ENCODE measurements around the gene PTPRM. TPM values are rescaled to one million over a fixed set of nuclear protein-coding genes. Genes with fewer than 3 reads are reported as not detected.

Gene PTPRM
- total and polyA plus RNA-seq, 9 donors: 61.7 to 91.5 (median 66.4) TPM

- no peak overlapping the region for H3K4me3 ChIP-seq (ENCODE audit: low read length)
- no peak for DNase-seq
- 82% methylated on average over 4 of the region's 5 CpGs for WGBS (ENCODE audit: insufficient coverage)
- H3K4me1 ChIP-seq (ENCODE audit: control insufficient read depth, insufficient read depth, low read length): peaks cover 2% of the 10 kb centered on the region
- H3K27ac ChIP-seq (ENCODE audit: low read length): no peak overlapping the region
- no peaks in the 10 kb centered on the region for H3K27me3 ChIP-seq (ENCODE audit: control insufficient read depth, insufficient read depth, low read length)
- H3K9me3 ChIP-seq (replicated peaks; ENCODE audit: control insufficient read depth, low read depth, low read length): peaks cover 4% of the 10 kb centered on the region
- H3K36me3 ChIP-seq (ENCODE audit: control insufficient read depth, insufficient read depth, low read length): no peaks in the 10 kb centered on the region
These were observed 241.9 kb downstream of the PTPRM start for GRCh38 chr18:7808992-7809391.

DNA sequence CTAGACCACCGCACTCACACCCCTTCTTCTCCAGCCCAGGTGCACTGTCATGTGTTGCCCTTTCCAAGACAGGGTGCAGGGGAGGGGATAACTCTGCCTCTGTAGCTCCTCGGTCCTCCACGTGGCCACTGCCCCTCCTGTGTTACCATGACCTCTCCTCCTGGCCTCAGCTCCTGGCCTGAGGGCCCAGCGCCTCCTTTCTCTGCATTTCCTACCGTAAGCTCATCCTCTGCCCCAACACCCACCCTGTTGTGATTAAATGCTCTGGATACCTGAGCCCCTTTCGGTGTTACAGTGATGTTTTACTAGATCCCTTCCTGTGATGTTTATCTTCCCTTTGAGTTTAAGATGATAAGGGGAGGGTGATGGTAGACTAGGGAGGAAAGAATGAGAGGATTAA lies 242.3 kb downstream of the PTPRM start:
- peaks cover 9% of the 10 kb centered on the region for H3K9me3 ChIP-seq (replicated peaks; ENCODE audit: control insufficient read depth, low read depth, low read length)
- whole genome bisulfite sequencing (ENCODE audit: insufficient coverage): 79% methylated on average over 3 of the region's 6 CpGs
- H3K4me1 ChIP-seq (ENCODE audit: control insufficient read depth, insufficient read depth, low read length): peaks cover 2% of the 10 kb centered on the region

DNA sequence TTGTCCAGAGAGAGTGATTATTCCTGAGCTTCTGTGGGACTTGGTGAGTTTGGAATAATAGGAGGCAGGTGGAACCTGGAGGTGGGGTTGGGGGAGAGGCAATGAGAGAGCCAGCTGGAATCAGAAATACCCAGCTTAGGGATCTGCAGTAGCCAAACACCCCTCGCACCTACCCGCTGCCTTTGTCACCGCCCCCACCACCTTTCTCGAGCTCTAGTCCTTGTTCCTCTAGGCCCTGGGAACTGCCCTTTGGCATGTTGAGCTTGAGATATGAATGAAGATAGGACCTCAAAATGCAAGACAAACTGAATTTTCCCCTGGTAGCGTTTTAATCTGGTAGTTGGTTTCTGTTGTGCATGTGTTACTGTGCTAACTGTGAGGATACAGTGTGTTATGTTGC lies 242.9 kb downstream of the PTPRM start:
- no peak for DNase-seq
- Histone ChIP-seq H3K36me3 (ENCODE audit: control insufficient read depth, insufficient read depth, low read length) (no peaks in the 10 kb centered on the region), H3K4me1 (ENCODE audit: control insufficient read depth, insufficient read depth, low read length) (peaks cover 2% of the 10 kb centered on the region), H3K27ac (ENCODE audit: low read length) (no peak overlapping the region), H3K27me3 (ENCODE audit: control insufficient read depth, insufficient read depth, low read length) (no peaks in the 10 kb centered on the region), H3K9me3 (replicated peaks; ENCODE audit: control insufficient read depth, low read depth, low read length) (peaks cover 12% of the 10 kb centered on the region), H3K4me3 (ENCODE audit: low read length) (no peak overlapping the region)
- WGBS (ENCODE audit: insufficient coverage): no CpG with 5 or more reads among the region's 5 CpGs

More for the DNA sequence above, 242.3 kb downstream of the PTPRM start:
- Histone ChIP-seq H3K4me3 (ENCODE audit: low read length) (no peak overlapping the region), H3K27ac (ENCODE audit: low read length) (no peak overlapping the region), H3K27me3 (ENCODE audit: control insufficient read depth, insufficient read depth, low read length) (no peaks in the 10 kb centered on the region), H3K36me3 (ENCODE audit: control insufficient read depth, insufficient read depth, low read length) (no peaks in the 10 kb centered on the region)
- DNase-seq: no peak

DNA sequence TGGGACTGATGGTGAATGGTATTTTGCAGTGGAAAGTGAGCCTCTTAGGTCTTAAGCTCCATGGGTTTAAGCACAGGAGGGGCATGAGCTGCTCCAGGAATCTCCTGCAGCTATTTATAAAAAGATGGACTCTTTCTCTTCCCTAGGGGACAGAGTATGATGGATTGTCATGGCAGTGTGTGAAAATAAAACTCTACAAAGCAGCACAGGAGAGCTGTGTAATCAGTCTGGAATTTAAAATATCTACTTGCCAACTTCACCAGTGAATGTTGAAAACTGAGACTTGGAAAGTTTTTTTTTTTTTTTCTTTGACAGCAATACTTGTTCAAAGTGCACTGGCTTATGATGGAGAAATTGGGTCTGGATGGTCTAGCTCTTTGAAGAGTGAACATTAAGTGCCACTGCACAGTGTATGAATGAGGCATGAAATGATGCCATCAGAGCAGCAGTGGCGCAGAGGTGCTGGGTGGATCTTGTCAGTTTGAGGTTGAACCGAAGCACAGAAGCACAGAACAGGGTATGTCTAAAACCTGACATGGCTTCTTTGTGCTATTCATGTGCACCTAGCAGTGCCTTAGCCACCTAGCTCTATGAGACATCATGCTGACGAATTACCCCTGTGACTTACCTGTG lies 245.4 kb downstream of the PTPRM start:
- Histone ChIP-seq H3K9me3 (replicated peaks; ENCODE audit: control insufficient read depth, low read depth, low read length) (peaks cover 16% of the 10 kb centered on the region), H3K27me3 (ENCODE audit: control insufficient read depth, insufficient read depth, low read length) (no peaks in the 10 kb centered on the region), H3K27ac (ENCODE audit: low read length) (no peak overlapping the region), H3K4me1 (ENCODE audit: control insufficient read depth, insufficient read depth, low read length) (peaks cover 2% of the 10 kb centered on the region), H3K36me3 (ENCODE audit: control insufficient read depth, insufficient read depth, low read length) (no peaks in the 10 kb centered on the region), H3K4me3 (ENCODE audit: low read length) (no peak overlapping the region)
- WGBS (ENCODE audit: insufficient coverage): 93% methylated on average over 2 of the region's 3 CpGs
- peak; percentile 75 for DNase-seq

DNA sequence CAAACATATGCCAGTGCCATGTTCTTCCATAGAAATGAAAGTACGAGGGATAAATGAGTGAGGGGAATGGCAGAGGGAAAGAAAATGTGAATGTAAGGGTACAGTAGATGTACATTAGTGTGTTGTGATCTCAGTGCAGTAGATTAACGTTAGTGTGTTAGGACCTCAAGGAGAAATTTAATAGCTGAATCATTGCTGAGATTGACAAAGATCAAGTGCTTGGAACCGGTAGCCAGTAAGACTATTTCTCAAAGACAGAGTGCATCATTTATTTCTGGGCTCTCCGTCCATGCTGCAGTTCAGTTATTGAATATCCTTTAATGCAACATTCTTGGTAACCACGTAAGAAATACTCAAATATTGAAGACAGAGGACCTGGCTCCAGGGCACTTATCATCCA lies 246.0 kb downstream of the PTPRM start:
- no peak overlapping the region for H3K27ac ChIP-seq (ENCODE audit: low read length)
- no peak overlapping the region for H3K4me3 ChIP-seq (ENCODE audit: low read length)
- peaks cover 6% of the 10 kb centered on the region for H3K4me1 ChIP-seq (ENCODE audit: control insufficient read depth, insufficient read depth, low read length)
- peaks cover 16% of the 10 kb centered on the region for H3K9me3 ChIP-seq (replicated peaks; ENCODE audit: control insufficient read depth, low read depth, low read length)
- no peaks in the 10 kb centered on the region for H3K36me3 ChIP-seq (ENCODE audit: control insufficient read depth, insufficient read depth, low read length)
- H3K27me3 ChIP-seq (ENCODE audit: control insufficient read depth, insufficient read depth, low read length): no peaks in the 10 kb centered on the region
- DNase-seq: no peak
- 96% methylated on average over 5 of the region's 5 CpGs for WGBS (ENCODE audit: insufficient coverage)

GRCh38 chr18:7814754-7815315 lies 247.7 kb downstream of the PTPRM start:
- Histone ChIP-seq H3K9me3 (replicated peaks; ENCODE audit: control insufficient read depth, low read depth, low read length) (peaks cover 16% of the 10 kb centered on the region), H3K4me3 (ENCODE audit: low read length) (no peak overlapping the region), H3K27me3 (ENCODE audit: control insufficient read depth, insufficient read depth, low read length) (no peaks in the 10 kb centered on the region), H3K27ac (ENCODE audit: low read length) (no peak overlapping the region), H3K4me1 (ENCODE audit: control insufficient read depth, insufficient read depth, low read length) (peaks cover 6% of the 10 kb centered on the region), H3K36me3 (ENCODE audit: control insufficient read depth, insufficient read depth, low read length) (no peaks in the 10 kb centered on the region)
- no CpG with 5 or more reads among the region's 5 CpGs for WGBS (ENCODE audit: insufficient coverage)
- DNase-seq: no peak

DNA sequence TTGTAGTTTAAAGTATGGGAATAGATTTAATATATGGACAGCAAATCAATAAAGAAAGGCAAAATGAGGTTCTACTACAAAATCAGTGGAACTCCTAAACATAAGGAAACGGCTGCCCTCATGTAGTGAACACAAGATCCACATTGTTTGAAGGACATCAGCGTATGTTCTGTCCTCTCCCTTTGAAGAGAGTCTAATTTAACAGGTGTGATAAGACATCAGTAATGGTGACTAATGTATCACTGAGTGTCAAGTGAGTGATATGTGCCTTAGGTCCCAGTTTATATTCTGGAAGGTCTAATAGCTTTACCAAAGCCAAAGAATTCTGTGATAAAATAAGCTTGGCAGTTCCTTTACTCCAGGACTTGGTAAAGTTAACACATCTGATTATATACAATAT lies 248.7 kb downstream of the PTPRM start:
- no peak overlapping the region for H3K27ac ChIP-seq (ENCODE audit: low read length)
- peak; percentile 19 for DNase-seq
- H3K4me1 ChIP-seq (ENCODE audit: control insufficient read depth, insufficient read depth, low read length): peaks cover 6% of the 10 kb centered on the region

GRCh38 chr18:7817575-7818230 lies 250.6 kb downstream of the PTPRM start:
- peak; percentile 76 for DNase-seq
- Histone ChIP-seq H3K27me3 (ENCODE audit: control insufficient read depth, insufficient read depth, low read length) (no peaks in the 10 kb centered on the region), H3K36me3 (ENCODE audit: control insufficient read depth, insufficient read depth, low read length) (no peaks in the 10 kb centered on the region), H3K27ac (ENCODE audit: low read length) (no peak overlapping the region), H3K4me1 (ENCODE audit: control insufficient read depth, insufficient read depth, low read length) (peaks cover 8% of the 10 kb centered on the region), H3K4me3 (ENCODE audit: low read length) (no peak overlapping the region), H3K9me3 (replicated peaks; ENCODE audit: control insufficient read depth, low read depth, low read length) (peaks cover 16% of the 10 kb centered on the region)
- WGBS (ENCODE audit: insufficient coverage): 13% methylated on average over 2 of the region's 8 CpGs

More for the DNA sequence above, 248.7 kb downstream of the PTPRM start:
- Histone ChIP-seq H3K9me3 (replicated peaks; ENCODE audit: control insufficient read depth, low read depth, low read length) (peaks cover 16% of the 10 kb centered on the region), H3K4me3 (ENCODE audit: low read length) (no peak overlapping the region), H3K36me3 (ENCODE audit: control insufficient read depth, insufficient read depth, low read length) (no peaks in the 10 kb centered on the region), H3K27me3 (ENCODE audit: control insufficient read depth, insufficient read depth, low read length) (no peaks in the 10 kb centered on the region)
- WGBS (ENCODE audit: insufficient coverage): 67% methylated on average over 1 of the region's 2 CpGs

DNA sequence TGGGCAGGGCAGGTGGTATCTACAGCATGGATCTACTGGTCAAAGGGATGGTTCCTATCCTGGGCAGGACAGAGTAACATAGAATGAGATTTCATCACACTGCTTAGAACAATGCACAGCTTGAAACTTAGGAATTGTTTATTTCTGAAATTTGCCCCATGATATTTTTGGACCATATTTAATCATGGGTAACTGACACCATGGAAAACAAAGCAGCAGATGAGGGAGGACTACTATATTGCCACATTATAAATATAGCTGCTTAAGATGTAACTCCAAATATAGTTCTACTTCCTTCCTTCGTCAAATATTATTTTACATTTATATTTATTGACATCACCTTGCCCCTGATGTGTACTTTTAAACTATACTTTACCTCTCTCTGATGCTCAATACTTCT lies 254.7 kb downstream of the PTPRM start:
- Histone ChIP-seq H3K9me3 (replicated peaks; ENCODE audit: control insufficient read depth, low read depth, low read length) (no peaks in the 10 kb centered on the region), H3K27me3 (ENCODE audit: control insufficient read depth, insufficient read depth, low read length) (no peaks in the 10 kb centered on the region), H3K4me1 (ENCODE audit: control insufficient read depth, insufficient read depth, low read length) (peaks cover 27% of the 10 kb centered on the region), H3K36me3 (ENCODE audit: control insufficient read depth, insufficient read depth, low read length) (no peaks in the 10 kb centered on the region), H3K4me3 (ENCODE audit: low read length) (no peak overlapping the region), H3K27ac (ENCODE audit: low read length) (no peak overlapping the region)
- no peak for DNase-seq
- WGBS (ENCODE audit: insufficient coverage): no CpG with 5 or more reads among the region's 1 CpG

GRCh38 chr18:7822435-7823331 lies 255.6 kb downstream of the PTPRM start:
- Histone ChIP-seq H3K4me1 (ENCODE audit: control insufficient read depth, insufficient read depth, low read length) (peaks cover 26% of the 10 kb centered on the region), H3K27me3 (ENCODE audit: control insufficient read depth, insufficient read depth, low read length) (no peaks in the 10 kb centered on the region), H3K9me3 (replicated peaks; ENCODE audit: control insufficient read depth, low read depth, low read length) (no peaks in the 10 kb centered on the region), H3K27ac (ENCODE audit: low read length) (peak overlapping the region; percentile 72), H3K4me3 (ENCODE audit: low read length) (no peak overlapping the region), H3K36me3 (ENCODE audit: control insufficient read depth, insufficient read depth, low read length) (no peaks in the 10 kb centered on the region)
- 23% methylated on average over 8 of the region's 9 CpGs for WGBS (ENCODE audit: insufficient coverage)
- DNase-seq: peak; percentile 68

Measured in muscle of leg (tissue), 11 donors.